VCaP (cell line): ENCODE data around the gene FRMPD2.
"Not testable (repeated sequence)": the region's sequence is repeated elsewhere in the genome, so short reads cannot be mapped to it uniquely, and the experiment has no call there.

Experiments used
- H3K27ac ChIP-seq: fragments of 450-650 bp; 2 replicates; pipeline ENCODE4 v1.5.1; 2017
- CTCF ChIP-seq: fragments of 450-650 bp; conservative IDR thresholded peaks from 2 replicates; pipeline ENCODE4 v1.5.1; 2017; ENCODE audit warnings: mild to moderate bottlenecking, moderate library complexity

Gene FRMPD2

GRCh38 chr10:48231699-48232315, 42.7 kb downstream of the FRMPD2 start:
- TF ChIP-seq CTCF: no peak

GRCh38 chr10:48231178-48231577, 43.3 kb downstream of the FRMPD2 start:
- H3K27ac ChIP-seq: no peak overlapping the region
- no peak for TF ChIP-seq CTCF

More at GRCh38 chr10:48231699-48232315, 42.7 kb downstream of the FRMPD2 start:
- H3K27ac ChIP-seq: no peak overlapping the region

DNA sequence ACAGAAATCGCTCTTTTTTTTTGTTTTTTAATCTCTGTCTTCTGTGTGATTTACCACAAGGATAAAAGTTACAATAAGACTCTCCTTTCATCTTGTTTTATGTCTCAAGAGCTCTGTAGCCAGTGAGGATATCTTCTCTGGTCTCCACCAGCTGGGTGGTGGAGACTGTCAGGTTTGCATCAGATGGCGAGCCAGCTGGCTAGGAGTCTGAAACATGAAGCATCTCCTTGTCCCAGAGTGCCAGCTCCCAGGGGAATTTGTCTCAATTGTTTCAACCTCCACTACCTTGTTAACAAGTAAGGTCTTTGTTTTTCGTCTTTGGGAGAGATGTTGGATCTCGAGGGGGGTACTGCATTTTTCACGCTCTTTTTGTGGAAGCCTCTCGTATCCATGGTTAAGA, 47.3 kb downstream of the FRMPD2 start:
- TF ChIP-seq CTCF: no peak
- no peak overlapping the region for H3K27ac ChIP-seq

GRCh38 chr10:48224979-48225560, 49.4 kb downstream of the FRMPD2 start:
- H3K27ac ChIP-seq: no peak overlapping the region
- TF ChIP-seq CTCF: no peak

GRCh38 chr10:48224296-48224695, 50.2 kb downstream of the FRMPD2 start:
- H3K27ac ChIP-seq: no peak overlapping the region
- no peak for TF ChIP-seq CTCF

DNA sequence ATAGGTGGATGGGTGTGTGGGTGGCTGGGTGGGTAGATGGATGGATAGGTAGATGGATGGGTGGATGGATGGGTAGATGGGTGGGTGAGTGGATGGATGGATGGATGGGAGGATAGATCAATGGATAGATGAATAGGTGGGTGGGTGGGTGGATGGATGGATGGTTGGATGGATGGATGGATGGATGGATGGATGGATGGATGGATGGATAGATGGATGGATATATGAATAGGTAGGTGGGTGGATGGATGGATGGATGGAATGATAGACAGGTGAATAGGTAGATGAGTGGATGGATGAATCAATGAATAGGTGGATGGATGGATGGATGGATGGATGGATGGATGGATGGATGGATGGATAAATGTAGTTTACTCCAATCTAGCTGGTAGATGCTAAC, 52.7 kb downstream of the FRMPD2 start:
- no peak overlapping the region for H3K27ac ChIP-seq
- TF ChIP-seq CTCF: no peak

GRCh38 chr10:48221031-48221430, 53.5 kb downstream of the FRMPD2 start:
- not testable (repeated sequence) for H3K27ac ChIP-seq

DNA sequence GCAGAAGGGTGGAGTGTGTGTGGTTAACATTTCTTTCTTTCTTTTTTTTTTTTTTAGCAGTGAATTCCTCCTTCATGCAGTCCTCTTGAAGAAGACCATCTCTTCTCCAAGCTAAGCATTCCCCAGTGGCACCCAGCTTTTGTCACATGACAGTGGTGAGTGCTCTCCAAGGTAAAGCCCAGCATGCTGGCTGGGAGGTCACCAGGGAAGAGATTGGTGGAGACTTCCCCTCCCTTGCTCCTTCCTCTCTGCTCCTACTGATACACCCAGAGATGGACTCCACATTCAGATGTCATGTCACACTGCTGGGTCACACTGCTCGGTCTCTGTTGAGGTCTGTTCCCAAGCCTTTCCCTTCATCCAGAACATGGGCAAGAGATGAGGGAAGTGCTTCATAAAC, 55.3 kb downstream of the FRMPD2 start:
- no peak for TF ChIP-seq CTCF
- H3K27ac ChIP-seq: no peak overlapping the region
